Astrocyte (in vitro differentiated cells and primary cell): ENCODE measurements around the gene GPR26. TPM values are rescaled to one million over a fixed set of nuclear protein-coding genes. Genes with fewer than 3 reads are reported as not detected.

Experiments used
- DNase-seq: peaks from one replicate; pipeline ENCODE4 v3.0.0-alpha.2; 2010; ENCODE audit warnings: low read depth
- FAIRE-seq: peaks from 2 replicates; lab custom pipeline; 2011; peaks lifted over from hg19 to GRCh38; lab: Jason Lieb, UNC
- H2AFZ ChIP-seq: 2 replicates; pipeline ENCODE4 v1.6.0; 2012; ENCODE audit warnings: low read depth, low read length, inconsistent platforms
- H3K27ac ChIP-seq: 2 replicates; pipeline ENCODE4 v1.5.1; 2011; ENCODE audit warnings: low read depth, low read length, inconsistent platforms
- H3K27me3 ChIP-seq: 2 replicates; pipeline ENCODE4 v1.6.0; 2011; ENCODE audit warnings: low read length, inconsistent platforms; ENCODE audit not compliant: insufficient read depth
- H3K36me3 ChIP-seq: 2 replicates; pipeline ENCODE4 v1.5.1; 2011; ENCODE audit warnings: low read length, inconsistent platforms; ENCODE audit not compliant: insufficient read depth
- H3K4me1 ChIP-seq: 2 replicates; pipeline ENCODE4 v1.5.1; 2011; ENCODE audit warnings: low read length, inconsistent platforms; ENCODE audit not compliant: insufficient read depth
- H3K4me2 ChIP-seq: 2 replicates; pipeline ENCODE4 v1.6.0; 2012; ENCODE audit warnings: low read length, inconsistent platforms
- H3K4me3 ChIP-seq: 2 replicates; pipeline ENCODE4 v1.5.1; 2011; ENCODE audit warnings: low read depth, mild to moderate bottlenecking, low read length, inconsistent platforms; ENCODE audit not compliant: insufficient read depth
- H3K79me2 ChIP-seq: 2 replicates; pipeline ENCODE4 v1.6.0; 2012; ENCODE audit warnings: mild to moderate bottlenecking, low read length, inconsistent platforms; ENCODE audit not compliant: insufficient read depth
- H3K9ac ChIP-seq: 2 replicates; pipeline ENCODE4 v1.6.0; 2012; ENCODE audit warnings: mild to moderate bottlenecking, low read length, inconsistent platforms
- H3K9me3 ChIP-seq: 2 replicates; pipeline ENCODE4 v1.5.1; 2012; ENCODE audit warnings: low read depth, mild to moderate bottlenecking, low read length, inconsistent platforms; ENCODE audit not compliant: insufficient read depth
- H4K20me1 ChIP-seq: 2 replicates; pipeline ENCODE4 v1.6.0; 2012; ENCODE audit warnings: low read length, inconsistent platforms; ENCODE audit not compliant: insufficient read depth
- H3K27ac Mint-ChIP-seq: one replicate; pipeline ENCODE4 v1.8.0; 2021; ENCODE audit warnings: mild to moderate bottlenecking, mixed read lengths; ENCODE audit not compliant: unreplicated experiment
- H3K27me3 Mint-ChIP-seq: one replicate; pipeline ENCODE4 v1.8.0; 2021; ENCODE audit warnings: low read depth, mixed read lengths; ENCODE audit not compliant: unreplicated experiment
- H3K36me3 Mint-ChIP-seq: one replicate; pipeline ENCODE4 v1.8.0; 2021; ENCODE audit warnings: low read depth, mixed read lengths; ENCODE audit not compliant: unreplicated experiment
- H3K4me1 Mint-ChIP-seq: one replicate; pipeline ENCODE4 v1.8.0; 2021; ENCODE audit warnings: low read depth, mixed read lengths; ENCODE audit not compliant: unreplicated experiment
- H3K4me3 Mint-ChIP-seq: one replicate; pipeline ENCODE4 v1.8.0; 2021; ENCODE audit warnings: mild to moderate bottlenecking, moderate library complexity, mixed read lengths; ENCODE audit not compliant: unreplicated experiment
- H3K9me3 Mint-ChIP-seq: one replicate; pipeline ENCODE4 v1.8.0; 2021; ENCODE audit warnings: mild to moderate bottlenecking, mixed read lengths; ENCODE audit not compliant: unreplicated experiment
- CTCF ChIP-seq: IDR thresholded peaks from 2 replicates; pipeline ENCODE4 v1.5.1; 2011; ENCODE audit warnings: low read depth, mild to moderate bottlenecking, inconsistent platforms, low read length, moderate library complexity; ENCODE audit not compliant: insufficient read depth
- EZH2 ChIP-seq: IDR thresholded peaks from 2 replicates; pipeline ENCODE4 v1.6.1; 2012; ENCODE audit warnings: mild to moderate bottlenecking, low read length, inconsistent platforms; ENCODE audit not compliant: insufficient read depth
- total RNA-seq: library from RNA; stranded (reverse); gene quantifications from 2 replicates; pipeline ENCODE4 v1.2.1, GENCODE V29; 2021

GPR26 gene
- total RNA-seq, 1 donor from 2014 or later = 0.09 TPM

- H4K20me1 ChIP-seq = no peaks in the 10 kb centered on the region
- Mint-ChIP-seq H3K27me3 (peaks cover 35% of the 10 kb centered on the region), H3K9me3 (no peaks in the 10 kb centered on the region), H3K4me1 (no peaks in the 10 kb centered on the region), H3K36me3 (no peaks in the 10 kb centered on the region), H3K4me3 (no peak overlapping the region), H3K27ac (no peak overlapping the region)
- H3K27ac ChIP-seq = no peak overlapping the region
- no peaks in the 10 kb centered on the region for H3K27me3 ChIP-seq
- no peaks in the 10 kb centered on the region for H3K36me3 ChIP-seq
- no peak for TF ChIP-seq CTCF
- TF ChIP-seq EZH2 = no peak
- no peak overlapping the region for H3K4me3 ChIP-seq
- H3K4me1 ChIP-seq = no peaks in the 10 kb centered on the region
- no peak overlapping the region for H3K4me2 ChIP-seq
- DNase-seq (no peak), FAIRE-seq (no peak)
- H3K9ac ChIP-seq = no peak overlapping the region
- H3K9me3 ChIP-seq = no peaks in the 10 kb centered on the region
- no peak overlapping the region for H2AFZ ChIP-seq
- H3K79me2 ChIP-seq = no peaks in the 10 kb centered on the region
Measured at GRCh38 chr10:123655751-123656150, 10.4 kb upstream of the GPR26 start.

GRCh38 chr10:123663522-123663921 lies 2.6 kb upstream of the GPR26 start:
- Histone ChIP-seq H3K36me3 (no peaks in the 10 kb centered on the region), H3K4me3 (no peak overlapping the region), H4K20me1 (no peaks in the 10 kb centered on the region), H2AFZ (no peak overlapping the region), H3K27ac (no peak overlapping the region), H3K9ac (no peak overlapping the region), H3K4me2 (no peak overlapping the region), H3K27me3 (no peaks in the 10 kb centered on the region), H3K9me3 (no peaks in the 10 kb centered on the region), H3K79me2 (no peaks in the 10 kb centered on the region), H3K4me1 (no peaks in the 10 kb centered on the region)
- Mint-ChIP-seq H3K27me3 (peaks cover 79% of the 10 kb centered on the region), H3K27ac (no peak overlapping the region), H3K4me1 (peaks cover 2% of the 10 kb centered on the region), H3K36me3 (no peaks in the 10 kb centered on the region), H3K9me3 (peaks cover 7% of the 10 kb centered on the region), H3K4me3 (no peak overlapping the region)
- no peak for DNase-seq
- no peak for FAIRE-seq
- no peak for TF ChIP-seq CTCF
- no peak for TF ChIP-seq EZH2

- no peaks in the 10 kb centered on the region for H3K4me1 ChIP-seq
- no peaks in the 10 kb centered on the region for H3K36me3 ChIP-seq
- no peak overlapping the region for H3K9ac ChIP-seq
- H3K9me3 Mint-ChIP-seq = peaks cover 7% of the 10 kb centered on the region
- no peak for FAIRE-seq
- H4K20me1 ChIP-seq = no peaks in the 10 kb centered on the region
- DNase-seq = no peak
- H3K4me3 Mint-ChIP-seq = peak overlapping the region; percentile 68
- H3K27me3 Mint-ChIP-seq = peaks cover 83% of the 10 kb centered on the region
- no peaks in the 10 kb centered on the region for H3K27me3 ChIP-seq
- peaks cover 6% of the 10 kb centered on the region for H3K4me1 Mint-ChIP-seq
- no peak overlapping the region for H2AFZ ChIP-seq
- no peak overlapping the region for H3K27ac ChIP-seq
- no peak for TF ChIP-seq EZH2
- no peak for TF ChIP-seq CTCF
- no peaks in the 10 kb centered on the region for H3K36me3 Mint-ChIP-seq
- H3K4me2 ChIP-seq = no peak overlapping the region
- H3K9me3 ChIP-seq = no peaks in the 10 kb centered on the region
- H3K4me3 ChIP-seq = no peak overlapping the region
- H3K79me2 ChIP-seq = no peaks in the 10 kb centered on the region
- no peak overlapping the region for H3K27ac Mint-ChIP-seq
Measured at GRCh38 chr10:123665491-123666286, 466 bp upstream of the GPR26 start.
